GM19351 (cell line): Measurements from ENCODE around the gene KRT35.

Experiments used
- ATAC-seq: cut with Tn5 transposase; IDR thresholded peaks from one replicate; pipeline ENCODE4 v1.9.1; 2021; ENCODE audit warnings: mild to moderate bottlenecking, moderate library complexity; ENCODE audit not compliant: unreplicated experiment

KRT35 gene

GRCh38 chr17:41512546-41513167, 31.7 kb upstream of the KRT35 start:
- ATAC-seq, result no peak

GRCh38 chr17:41511716-41512115, 30.8 kb upstream of the KRT35 start:
- no peak for ATAC-seq

- no peak for ATAC-seq
These were observed 30.2 kb upstream of the KRT35 start for GRCh38 chr17:41511116-41511515.

- no peak for ATAC-seq
These were observed 29.5 kb upstream of the KRT35 start for GRCh38 chr17:41510251-41511065.

- ATAC-seq, result no peak
These were observed 26.4 kb upstream of the KRT35 start for GRCh38 chr17:41507315-41507880.

- ATAC-seq, result no peak
These were observed 25.1 kb upstream of the KRT35 start for GRCh38 chr17:41505809-41506767.

GRCh38 chr17:41505007-41505808, 24.3 kb upstream of the KRT35 start, which contains the start of gene KRT13:
TSS of gene KRT13 (minus strand) at chr17:41505612. CDS start at chr17:41505550, 62 bp downstream.
- no peak for ATAC-seq

- no peak for ATAC-seq
These were observed 23.5 kb upstream of the KRT35 start for GRCh38 chr17:41504246-41504977.

GRCh38 chr17:41503202-41503601, 22.3 kb upstream of the KRT35 start:
- ATAC-seq, result no peak

GRCh38 chr17:41500131-41500911, 19.4 kb upstream of the KRT35 start:
- ATAC-seq, result no peak

- no peak for ATAC-seq
These were observed 18.8 kb upstream of the KRT35 start for GRCh38 chr17:41499714-41500113.

GRCh38 chr17:41498276-41498675, 17.3 kb upstream of the KRT35 start:
- ATAC-seq, result no peak

- ATAC-seq, result peak; percentile 88
These were observed 16.0 kb upstream of the KRT35 start for GRCh38 chr17:41496803-41497484.

GRCh38 chr17:41494524-41494923, 13.6 kb upstream of the KRT35 start:
- ATAC-seq, result no peak

- no peak for ATAC-seq
These were observed 11.8 kb upstream of the KRT35 start for GRCh38 chr17:41492771-41493170.

- no peak for ATAC-seq
These were observed 11.4 kb upstream of the KRT35 start for GRCh38 chr17:41492351-41492750.

- no peak for ATAC-seq
These were observed 10.5 kb upstream of the KRT35 start for GRCh38 chr17:41491476-41491875.
